Caki2 (cell line): Measurements from ENCODE around the gene MYH7B. TPM values are rescaled to one million over a fixed set of nuclear protein-coding genes. Genes with fewer than 3 reads are reported as not detected.

Source experiments
- DNase-seq: peaks from one replicate; pipeline ENCODE4 v3.0.0-alpha.2; 2015; ENCODE audit warnings: low read depth
- in situ Hi-C: cut with HindIII; loops from 2 replicates; pipeline ENCODE4 v1.10.0; 2016; ENCODE audit warnings: low sequenced_read_pairs, low pct_unique_long_range_greater_than_20kb, mixed read lengths
- total RNA-seq: library from RNA; depleted of rRNA; stranded (reverse); fragments of >200 nt; shearing (Covaris generic); gene quantifications from 2 replicates; pipeline ENCODE4 v1.2.3, GENCODE V29; 2014; ENCODE audit warnings: low replicate concordance

The MYH7B gene
- total RNA-seq, 1 experiment from 2014 or later = 0.03 TPM

- in situ Hi-C loops = no loop called here
- DNase-seq = no peak
Observed at GRCh38 chr20:34968042-34968775, 12.5 kb downstream of the MYH7B start.

- DNase-seq = no peak
- in situ Hi-C loops = no loop called here
Observed at GRCh38 chr20:34970193-34970840, 14.6 kb downstream of the MYH7B start.

GRCh38 chr20:34970846-34971560 lies 15.3 kb downstream of the MYH7B start:
- in situ Hi-C loops = no loop called here

GRCh38 chr20:34971561-34972235 lies 16.0 kb downstream of the MYH7B start:
- DNase-seq = no peak
- in situ Hi-C loops = no loop called here

More at GRCh38 chr20:34970846-34971560, 15.3 kb downstream of the MYH7B start:
- no peak for DNase-seq

- in situ Hi-C loops = no loop called here
Observed at GRCh38 chr20:34974246-34974645, 18.6 kb downstream of the MYH7B start.

GRCh38 chr20:34976286-34976685 lies 20.6 kb downstream of the MYH7B start:
- no peak for DNase-seq
- in situ Hi-C loops = no loop called here

More at GRCh38 chr20:34974246-34974645, 18.6 kb downstream of the MYH7B start:
- no peak for DNase-seq

- DNase-seq = no peak
- in situ Hi-C loops = no loop called here
Observed at GRCh38 chr20:34977365-34978091, 21.9 kb downstream of the MYH7B start.

GRCh38 chr20:34978092-34978744 lies 22.6 kb downstream of the MYH7B start:
- DNase-seq = no peak
- in situ Hi-C loops = no loop called here

- in situ Hi-C loops = no loop called here
- no peak for DNase-seq
Observed at GRCh38 chr20:34979366-34980153, 23.9 kb downstream of the MYH7B start.

GRCh38 chr20:34980543-34981233 lies 25.0 kb downstream of the MYH7B start:
- no peak for DNase-seq
- in situ Hi-C loops = no loop called here

- in situ Hi-C loops = no loop called here
Observed at GRCh38 chr20:34982270-34983088, 26.8 kb downstream of the MYH7B start.

GRCh38 chr20:34983089-34983820 lies 27.6 kb downstream of the MYH7B start:
- in situ Hi-C loops = no loop called here
- DNase-seq = no peak

More at GRCh38 chr20:34982270-34983088, 26.8 kb downstream of the MYH7B start:
- no peak for DNase-seq

- in situ Hi-C loops = no loop called here
- DNase-seq = no peak
Observed at GRCh38 chr20:34983995-34984735, 28.5 kb downstream of the MYH7B start.

GRCh38 chr20:34984756-34985261 lies 29.1 kb downstream of the MYH7B start:
- no peak for DNase-seq
- in situ Hi-C loops = no loop called here
